Midbrain (tissue), 1 donor: ENCODE data around the gene HIVEP2.
A peak's percentile ranks its signal among the peaks of the same experiment; 100 is the strongest.

Source experiments
- DNase-seq: peaks from one replicate; lab custom pipeline; 2025; lab: John Stamatoyannopoulos, UW

Gene HIVEP2

GRCh38 chr6:142857796-142858555 lies 87.0 kb downstream of the HIVEP2 start:
- DNase-seq, result no peak

DNA sequence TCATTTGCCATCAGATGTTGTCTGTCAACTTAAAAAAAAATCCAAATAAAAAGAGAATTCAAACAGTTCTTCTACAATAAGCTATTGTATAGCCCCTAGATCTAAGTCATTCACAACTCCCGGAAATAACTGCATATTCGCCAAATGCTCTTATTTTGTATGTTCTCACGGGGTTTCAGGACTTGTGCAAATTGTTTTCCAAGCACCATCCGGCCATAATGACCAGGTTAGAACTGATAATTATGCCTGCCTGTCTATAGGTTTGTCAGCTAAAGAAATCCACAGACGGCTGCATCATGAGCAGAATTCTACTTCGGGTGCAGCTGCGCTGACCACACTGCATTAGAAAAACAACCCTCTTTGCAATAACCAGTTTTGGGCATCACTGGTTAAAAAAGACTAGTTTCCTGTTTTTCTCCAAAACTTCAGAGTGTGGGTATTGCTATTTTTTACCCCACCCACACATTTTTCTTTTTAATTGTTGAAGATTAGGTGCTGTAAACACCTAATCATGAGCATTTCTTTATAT lies 87.7 kb downstream of the HIVEP2 start:
- no peak for DNase-seq

DNA sequence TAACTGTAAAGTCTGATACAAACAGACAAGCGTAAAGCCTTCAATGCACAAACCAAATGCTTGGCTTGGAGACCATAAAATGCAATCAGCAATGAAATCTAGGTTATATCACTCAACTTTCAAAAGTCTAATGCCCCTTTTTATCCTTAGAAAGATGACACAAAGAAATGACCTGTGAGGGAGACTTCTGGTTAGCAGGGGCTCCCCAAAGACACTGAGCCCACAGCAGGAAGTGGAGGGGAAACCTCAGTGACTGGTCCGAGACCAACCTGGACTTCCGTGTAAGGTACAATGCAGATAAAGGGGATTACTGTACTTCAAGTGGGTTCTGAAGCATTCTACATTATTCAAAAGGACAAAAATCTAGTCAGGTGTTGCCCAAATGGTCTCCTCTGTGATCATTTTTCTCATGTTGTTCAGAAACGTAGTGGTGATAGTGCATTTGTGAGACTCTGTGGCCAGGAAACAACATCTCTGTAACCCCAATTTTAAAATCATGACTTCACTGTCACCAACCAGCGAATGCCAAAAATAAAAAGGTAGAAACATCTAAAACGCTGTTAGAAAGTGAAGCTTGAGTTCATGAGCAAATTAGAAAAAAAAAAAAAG lies 88.2 kb downstream of the HIVEP2 start:
- no peak for DNase-seq

GRCh38 chr6:142855893-142856623 lies 88.9 kb downstream of the HIVEP2 start:
- no peak for DNase-seq

DNA sequence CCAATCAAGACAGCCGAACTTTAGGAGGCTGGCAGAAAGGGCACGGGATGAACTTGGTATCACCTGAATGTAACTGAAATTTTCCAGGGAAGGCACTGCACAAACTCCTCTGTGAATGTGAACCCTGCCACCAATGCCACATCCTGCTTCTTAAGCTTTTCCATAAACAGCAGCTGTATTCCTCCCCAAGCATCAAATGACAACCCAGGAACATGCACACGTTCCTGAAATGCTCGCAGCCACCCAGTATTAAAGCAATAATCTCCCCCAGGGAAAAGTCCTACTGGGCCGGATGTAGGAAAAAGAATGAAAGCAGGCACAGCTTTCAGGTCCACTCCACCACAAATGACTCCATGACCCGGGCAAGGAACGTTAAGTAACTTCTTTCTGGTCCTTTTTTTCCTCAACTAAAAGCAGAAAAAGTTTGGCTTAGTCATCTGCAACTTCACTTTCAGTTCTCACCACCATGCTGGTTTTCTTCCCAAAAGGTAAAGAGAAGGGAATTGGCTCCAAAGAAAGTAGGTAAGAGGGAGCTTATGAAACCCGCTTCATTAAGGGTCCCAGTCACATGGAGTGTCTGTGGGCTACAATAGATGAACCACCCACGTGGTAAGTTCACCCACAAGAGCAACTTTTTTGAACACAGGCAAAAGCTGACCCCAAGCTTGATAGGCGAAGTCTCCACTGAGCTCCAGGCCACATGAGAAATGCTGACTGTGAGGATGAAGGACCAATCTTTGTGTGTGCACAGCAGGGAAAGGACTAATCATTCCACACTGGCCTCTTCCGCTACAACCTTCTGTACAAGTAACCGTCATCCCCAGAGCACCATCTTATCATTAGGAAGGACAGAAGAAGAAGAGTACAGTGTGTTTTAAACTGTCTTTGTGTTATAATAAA lies 90.1 kb downstream of the HIVEP2 start:
- DNase-seq, result no peak

- peak; percentile 46 for DNase-seq
These were observed 91.5 kb downstream of the HIVEP2 start for GRCh38 chr6:142853244-142854180.

DNA sequence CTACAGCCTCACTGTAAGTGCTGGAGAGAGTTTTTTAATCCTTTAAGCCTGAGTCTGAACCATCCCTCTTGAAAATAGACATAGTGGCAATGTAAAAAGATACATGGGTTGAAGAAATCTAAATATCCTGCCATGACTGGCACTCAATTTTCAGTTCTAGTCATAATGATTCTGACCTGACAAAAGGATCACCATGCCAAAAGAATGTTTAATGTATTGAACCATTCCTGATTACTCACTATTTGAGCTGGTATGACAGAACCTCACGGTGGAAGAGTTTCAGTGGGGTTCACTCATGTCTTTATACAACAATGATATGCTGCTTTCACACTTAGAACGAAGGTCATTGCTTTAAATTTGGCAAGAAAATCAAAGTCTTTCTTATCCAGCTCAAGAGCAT lies 93.4 kb downstream of the HIVEP2 start:
- no peak for DNase-seq

DNA sequence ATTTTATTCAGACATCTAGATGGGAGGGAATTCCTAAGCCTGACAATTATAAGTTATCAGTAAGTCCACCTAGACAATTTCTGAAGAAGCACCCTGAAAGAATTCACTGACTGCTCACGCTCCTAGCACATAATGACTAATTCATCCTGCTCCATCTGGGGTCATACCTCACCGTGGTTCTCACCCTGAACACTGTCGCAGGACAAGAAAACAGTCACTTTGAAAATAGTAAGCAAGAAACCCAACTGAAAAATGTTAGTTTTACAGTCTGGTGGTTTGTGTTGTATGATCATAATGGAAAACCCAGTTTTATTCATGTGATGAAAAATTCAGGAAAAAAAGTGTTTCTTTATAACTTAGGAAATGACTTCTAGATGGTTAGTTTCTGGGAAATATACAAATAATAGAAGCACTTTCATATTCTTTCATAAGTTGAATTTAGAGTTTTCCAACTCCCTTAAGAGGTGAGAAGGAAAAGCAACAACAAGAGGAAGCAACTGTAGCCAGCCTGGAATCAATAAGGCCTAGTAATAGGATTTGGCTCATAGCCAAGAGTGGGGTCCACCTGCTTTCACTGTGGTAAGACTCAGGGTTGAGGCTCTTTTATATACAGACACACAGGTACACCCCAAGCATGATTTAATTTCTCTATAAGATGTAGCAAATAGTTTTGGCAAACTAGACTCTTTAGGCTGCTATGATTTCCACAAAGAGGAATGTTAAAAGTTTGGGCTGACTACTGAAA lies 94.1 kb downstream of the HIVEP2 start:
- no peak for DNase-seq

DNA sequence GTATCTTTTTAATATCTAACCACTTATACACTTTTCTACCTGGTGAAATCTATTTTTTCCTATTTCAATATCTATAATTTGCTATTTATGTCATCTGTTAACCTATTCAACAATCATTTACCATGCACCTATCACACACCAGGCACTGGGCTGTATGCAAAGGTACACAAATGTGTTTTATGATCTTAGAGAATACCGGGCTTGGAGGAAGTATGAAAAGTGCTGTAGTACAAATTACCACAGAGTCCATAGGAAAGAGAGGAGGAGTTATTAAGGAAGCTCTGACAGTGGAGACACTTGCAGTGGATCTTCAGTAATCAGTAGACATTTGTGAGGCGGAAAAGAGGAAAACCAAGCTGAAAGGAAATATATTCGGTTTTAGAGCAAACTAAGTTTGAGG lies 96.0 kb downstream of the HIVEP2 start:
- DNase-seq, result no peak

DNA sequence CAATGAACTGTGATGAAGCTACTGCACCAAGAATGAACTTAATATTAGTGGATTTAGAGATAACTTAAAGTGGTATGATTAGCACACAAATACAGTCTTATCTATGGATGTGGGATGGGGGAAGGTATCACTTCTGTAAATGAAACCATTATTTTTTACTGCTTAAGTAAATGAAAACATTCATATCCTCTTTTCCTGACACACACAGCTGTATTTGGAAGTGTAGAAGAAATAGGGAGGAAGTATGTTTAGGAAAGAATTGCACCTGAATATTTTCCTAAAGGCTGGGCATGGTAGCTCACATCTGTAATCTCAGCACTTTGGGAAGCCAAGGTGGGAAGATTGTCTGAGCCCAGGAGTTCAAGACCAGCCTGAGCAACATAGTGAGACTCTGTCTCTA lies 96.8 kb downstream of the HIVEP2 start:
- DNase-seq, result no peak

GRCh38 chr6:142846883-142847287 lies 98.1 kb downstream of the HIVEP2 start:
- no peak for DNase-seq

GRCh38 chr6:142846459-142846831 lies 98.5 kb downstream of the HIVEP2 start:
- DNase-seq, result no peak

- peak; percentile 86 for DNase-seq
These were observed 99.1 kb downstream of the HIVEP2 start for GRCh38 chr6:142845624-142846458.

DNA sequence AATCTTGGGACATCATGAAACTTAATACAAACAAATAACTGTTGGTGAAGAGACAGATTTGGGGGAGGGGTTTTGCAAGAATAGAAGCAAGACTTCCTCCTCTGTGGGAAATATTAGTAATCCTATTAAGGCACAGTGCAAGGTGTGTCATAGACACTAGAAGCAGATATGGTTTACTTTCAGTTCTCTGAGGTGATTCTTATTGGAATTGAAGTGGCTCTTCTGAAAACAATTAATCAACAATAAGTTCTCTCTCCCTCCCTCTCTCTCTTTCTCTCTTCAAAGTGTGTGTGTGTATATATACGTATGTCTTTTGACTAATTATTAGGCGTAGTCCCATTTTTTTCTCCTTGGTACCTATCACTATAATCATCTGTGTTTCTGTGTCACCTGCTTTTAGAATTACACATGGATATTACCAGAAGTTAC lies 99.8 kb downstream of the HIVEP2 start:
- no peak for DNase-seq

- DNase-seq, result no peak
These were observed 100.8 kb downstream of the HIVEP2 start for GRCh38 chr6:142844065-142844755.

DNA sequence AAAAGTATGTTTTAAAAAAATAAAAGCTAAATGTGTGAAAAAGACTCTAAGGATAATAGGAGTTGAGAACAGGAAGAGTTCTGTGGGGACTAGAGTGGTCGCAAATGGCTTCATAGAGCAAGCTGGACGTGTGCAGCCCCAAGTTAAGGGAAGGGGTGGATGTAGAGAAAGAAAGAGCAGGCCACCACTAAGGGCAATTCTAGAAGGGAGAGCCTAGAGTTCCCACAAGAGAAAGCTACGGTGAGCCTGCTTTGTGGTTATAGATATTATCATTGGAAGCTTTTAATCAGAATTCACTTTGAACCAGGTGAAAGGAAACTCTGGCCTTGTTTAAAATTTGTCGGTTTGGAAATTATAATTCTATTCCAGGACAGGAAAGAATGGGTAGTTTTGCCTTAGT lies 101.6 kb downstream of the HIVEP2 start:
- no peak for DNase-seq

DNA sequence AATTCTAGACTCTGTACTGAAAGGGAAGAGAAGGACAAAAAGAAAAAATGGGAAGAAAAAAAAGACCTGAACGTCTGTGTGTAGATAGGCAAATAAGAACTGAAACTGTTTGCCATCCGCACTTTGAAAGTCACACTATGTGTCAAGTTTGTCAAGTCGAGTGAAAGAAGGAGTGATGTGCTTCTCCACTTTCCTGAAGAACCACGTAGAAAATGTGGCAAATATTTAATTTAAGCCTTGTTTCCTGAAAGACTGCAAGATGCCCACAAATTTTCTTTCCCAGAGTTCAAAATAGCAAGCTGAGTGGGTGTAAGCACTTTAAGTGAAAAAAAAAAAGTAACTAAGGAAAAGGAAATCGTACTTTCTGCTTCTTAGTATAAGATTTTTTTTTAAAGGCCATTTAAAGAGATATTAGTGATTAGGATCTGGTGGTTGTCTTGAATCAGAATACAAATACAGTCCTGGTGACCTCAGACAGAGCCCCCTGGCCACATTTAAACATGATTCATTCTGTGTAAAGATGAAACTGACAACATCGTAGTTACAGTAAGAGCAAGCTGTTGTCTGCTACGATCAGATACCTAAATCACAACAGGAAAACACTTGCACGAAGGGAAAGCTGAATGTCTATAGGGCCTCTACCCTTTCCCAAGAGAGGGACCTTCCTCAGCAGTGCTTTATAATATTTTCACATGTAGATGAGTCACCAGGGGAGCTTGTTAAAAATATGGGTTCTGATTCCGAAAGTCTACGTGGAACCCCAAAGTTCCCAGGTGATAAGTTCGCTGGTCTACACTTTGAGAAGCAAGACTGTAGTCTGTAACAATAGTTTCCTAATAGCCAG lies 102.3 kb downstream of the HIVEP2 start:
- DNase-seq, result no peak
